Esophagus squamous epithelium (tissue), 4 donors: ENCODE measurements around the gene CUBN.

Source experiments
- POLR2A ChIP-seq, 4 donors: fragments of 450-650 bp; IDR thresholded peaks; one replicate each; pipeline ENCODE4 v1.6.1; 2017; ENCODE audit warnings: antibody characterized with exemption in 4 of 4, mild to moderate bottlenecking in 4 of 4, moderate library complexity in 3 of 4
- TF ChIP-seq, protein P1 (sequence below), 6 experiments: fragments of 450-650 bp in 4 of 6; fragments of 200-600 bp in 2 of 6; sonication (generic) in 2 of 6; IDR thresholded peaks; one replicate each; pipeline ENCODE4 v1.5.1; 2016 to 2019; ENCODE audit warnings: antibody characterized with exemption in 6 of 6, mild to moderate bottlenecking in 4 of 6, moderate library complexity in 4 of 6

DNA sequence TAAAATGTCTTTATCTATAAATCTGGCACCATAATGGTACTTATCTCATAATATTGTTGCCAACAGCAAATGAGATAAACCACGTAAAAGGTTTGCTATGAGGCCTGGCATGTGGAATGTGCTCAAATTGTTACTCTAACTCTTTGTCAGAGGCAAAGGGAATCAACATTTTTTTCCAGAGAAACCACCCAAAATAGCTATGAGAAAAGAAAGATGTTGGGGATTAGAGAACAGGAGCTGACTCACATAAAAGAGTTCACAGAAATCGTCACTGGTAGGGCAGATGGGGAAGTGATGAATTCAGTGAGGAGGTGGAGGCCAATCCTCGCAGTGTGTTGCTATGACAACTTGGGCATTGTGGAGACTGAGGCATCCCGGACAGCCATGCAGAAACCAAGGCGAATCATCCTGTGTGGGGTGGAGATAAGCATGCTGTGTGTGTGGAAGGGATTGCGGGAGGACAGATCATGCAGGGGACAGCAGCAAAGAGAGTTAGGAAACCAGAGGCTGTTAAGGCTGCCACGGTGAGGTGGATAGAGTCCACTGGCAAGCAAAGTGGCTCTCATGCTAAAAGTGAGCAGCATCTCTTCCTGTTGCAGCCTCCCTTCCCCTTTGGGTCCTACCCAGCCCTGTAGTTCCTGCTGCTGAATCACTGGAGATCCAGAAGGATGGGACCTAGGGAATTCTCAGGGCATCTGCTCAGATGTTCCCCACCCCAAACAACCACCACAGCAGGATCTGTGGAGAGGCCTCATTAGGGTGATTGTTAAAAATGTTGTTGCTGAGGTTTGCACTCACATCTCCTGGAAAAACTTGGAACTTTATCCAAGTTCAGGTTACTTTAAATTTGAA lies 103.9 kb downstream of the CUBN start:
- TF ChIP-seq, protein P1, sequence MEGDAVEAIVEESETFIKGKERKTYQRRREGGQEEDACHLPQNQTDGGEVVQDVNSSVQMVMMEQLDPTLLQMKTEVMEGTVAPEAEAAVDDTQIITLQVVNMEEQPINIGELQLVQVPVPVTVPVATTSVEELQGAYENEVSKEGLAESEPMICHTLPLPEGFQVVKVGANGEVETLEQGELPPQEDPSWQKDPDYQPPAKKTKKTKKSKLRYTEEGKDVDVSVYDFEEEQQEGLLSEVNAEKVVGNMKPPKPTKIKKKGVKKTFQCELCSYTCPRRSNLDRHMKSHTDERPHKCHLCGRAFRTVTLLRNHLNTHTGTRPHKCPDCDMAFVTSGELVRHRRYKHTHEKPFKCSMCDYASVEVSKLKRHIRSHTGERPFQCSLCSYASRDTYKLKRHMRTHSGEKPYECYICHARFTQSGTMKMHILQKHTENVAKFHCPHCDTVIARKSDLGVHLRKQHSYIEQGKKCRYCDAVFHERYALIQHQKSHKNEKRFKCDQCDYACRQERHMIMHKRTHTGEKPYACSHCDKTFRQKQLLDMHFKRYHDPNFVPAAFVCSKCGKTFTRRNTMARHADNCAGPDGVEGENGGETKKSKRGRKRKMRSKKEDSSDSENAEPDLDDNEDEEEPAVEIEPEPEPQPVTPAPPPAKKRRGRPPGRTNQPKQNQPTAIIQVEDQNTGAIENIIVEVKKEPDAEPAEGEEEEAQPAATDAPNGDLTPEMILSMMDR (IDR thresholded peaks at IDR 0.05), result no peak
- TF ChIP-seq POLR2A (IDR thresholded peaks at IDR 0.05), result no peak
